ENCODE results near the gene PLPP4. TPM values are rescaled to one million over a fixed set of nuclear protein-coding genes. Genes with fewer than 3 reads are reported as not detected.

The PLPP4 gene
- total and polyA plus RNA-seq, 11 donors = 0.29 TPM; not detected in 10

DNA sequence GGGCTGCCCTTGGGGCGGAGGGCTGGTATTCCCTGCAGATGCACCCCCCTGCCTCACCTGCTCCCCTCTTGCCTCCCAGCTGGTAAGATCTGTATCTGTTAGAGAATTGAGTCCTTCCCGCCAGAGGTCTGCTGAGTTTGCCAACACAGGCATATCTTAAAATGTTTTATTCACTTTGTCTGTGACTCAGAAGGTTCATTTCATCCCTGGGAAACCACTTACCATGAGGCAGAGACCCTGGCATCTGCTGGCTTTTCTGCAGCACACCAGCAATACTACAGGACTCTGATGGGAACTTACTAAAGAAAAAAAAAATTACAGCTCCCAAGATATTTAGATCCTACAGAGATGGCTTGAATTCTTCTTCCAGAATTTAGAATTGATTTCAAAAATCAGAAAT is 131.3 kb downstream of the PLPP4 start:
- Histone ChIP-seq H3K4me3 (no peak overlapping the region), H3K27ac (no peak overlapping the region), H3K4me1 (no peaks in the 10 kb centered on the region), H3K36me3 (no peaks in the 10 kb centered on the region), H3K27me3 (peaks cover 0 to 4% (median 0%) of the 10 kb centered on the region in 9 donors), H3K9me3 (peaks cover 0 to 3% (median 0%) of the 10 kb centered on the region in 12 donors)
- intact Hi-C loops (cut with DNase I) = no loop called here
- ATAC-seq (no peak), DNase-seq (no peak)
- WGBS, 4 donors = 63 to 92% (median 87%) methylated on average over 2 of the region's 2 CpGs
- no peak for TF ChIP-seq POLR2A (IDR thresholded peaks at IDR 0.05)
- TF ChIP-seq, protein P1, sequence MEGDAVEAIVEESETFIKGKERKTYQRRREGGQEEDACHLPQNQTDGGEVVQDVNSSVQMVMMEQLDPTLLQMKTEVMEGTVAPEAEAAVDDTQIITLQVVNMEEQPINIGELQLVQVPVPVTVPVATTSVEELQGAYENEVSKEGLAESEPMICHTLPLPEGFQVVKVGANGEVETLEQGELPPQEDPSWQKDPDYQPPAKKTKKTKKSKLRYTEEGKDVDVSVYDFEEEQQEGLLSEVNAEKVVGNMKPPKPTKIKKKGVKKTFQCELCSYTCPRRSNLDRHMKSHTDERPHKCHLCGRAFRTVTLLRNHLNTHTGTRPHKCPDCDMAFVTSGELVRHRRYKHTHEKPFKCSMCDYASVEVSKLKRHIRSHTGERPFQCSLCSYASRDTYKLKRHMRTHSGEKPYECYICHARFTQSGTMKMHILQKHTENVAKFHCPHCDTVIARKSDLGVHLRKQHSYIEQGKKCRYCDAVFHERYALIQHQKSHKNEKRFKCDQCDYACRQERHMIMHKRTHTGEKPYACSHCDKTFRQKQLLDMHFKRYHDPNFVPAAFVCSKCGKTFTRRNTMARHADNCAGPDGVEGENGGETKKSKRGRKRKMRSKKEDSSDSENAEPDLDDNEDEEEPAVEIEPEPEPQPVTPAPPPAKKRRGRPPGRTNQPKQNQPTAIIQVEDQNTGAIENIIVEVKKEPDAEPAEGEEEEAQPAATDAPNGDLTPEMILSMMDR (IDR thresholded peaks at IDR 0.05) = no peak

- no peak overlapping the region for H3K27ac ChIP-seq
- 86 to 97% (median 95%) methylated on average over 2 of the region's 2 CpGs for WGBS, 4 donors
- intact Hi-C loops (cut with DNase I) = no loop called here
These were observed 136.7 kb downstream of the PLPP4 start for GRCh38 chr10:120593693-120594092.

DNA sequence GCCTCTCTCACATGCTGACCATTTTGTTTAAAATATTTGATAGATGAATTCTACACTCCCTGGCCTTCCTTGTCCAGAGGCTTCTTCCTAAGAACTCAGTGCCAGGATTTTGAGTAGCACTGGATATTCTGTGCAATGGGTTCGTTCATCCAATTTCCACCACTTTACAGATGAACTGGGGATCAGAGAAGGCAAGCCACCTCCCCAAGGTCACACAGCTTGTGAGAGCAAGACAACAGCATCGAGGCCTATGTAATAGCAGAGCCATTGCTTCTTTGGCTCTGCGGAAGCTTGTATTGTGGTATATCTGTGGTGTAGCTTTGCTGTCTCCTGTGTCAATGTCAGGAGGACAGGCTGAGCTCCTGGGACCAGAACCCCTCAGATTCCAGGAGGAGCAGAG is 140.9 kb downstream of the PLPP4 start:
- 66 to 76% (median 74%) methylated on average over 3 of the region's 3 CpGs for WGBS, 4 donors
- no peak for ATAC-seq
- no peak overlapping the region for H3K4me3 ChIP-seq
- no peak overlapping the region for H3K27ac ChIP-seq
- H3K4me1 ChIP-seq = no peaks in the 10 kb centered on the region
- intact Hi-C loops (cut with DNase I) = no loop called here
- H3K27me3 ChIP-seq = no peaks in the 10 kb centered on the region
- TF ChIP-seq, protein P1 (IDR thresholded peaks at IDR 0.05) = no peak
- TF ChIP-seq POLR2A (IDR thresholded peaks at IDR 0.05) = no peak
- peaks cover 0 to 5% (median 0%) of the 10 kb centered on the region in 12 donors for H3K9me3 ChIP-seq
- DNase-seq = no peak
- no peaks in the 10 kb centered on the region for H3K36me3 ChIP-seq

More at GRCh38 chr10:120593693-120594092, 136.7 kb downstream of the PLPP4 start:
- Histone ChIP-seq H3K36me3 (no peaks in the 10 kb centered on the region), H3K27me3 (no peaks in the 10 kb centered on the region), H3K9me3 (peaks cover 0 to 3% (median 0%) of the 10 kb centered on the region in 12 donors), H3K4me1 (no peaks in the 10 kb centered on the region), H3K4me3 (no peak overlapping the region)
- no peak for DNase-seq
- TF ChIP-seq, protein P1 (IDR thresholded peaks at IDR 0.05) = no peak
- no peak for TF ChIP-seq POLR2A (IDR thresholded peaks at IDR 0.05)
- ATAC-seq = no peak

GRCh38 chr10:120598386-120598785 is 141.4 kb downstream of the PLPP4 start:
- intact Hi-C loops (cut with DNase I) = no loop called here
- Histone ChIP-seq H3K9me3 (peaks cover 0 to 9% (median 0%) of the 10 kb centered on the region in 12 donors), H3K4me1 (no peaks in the 10 kb centered on the region), H3K27ac (no peak overlapping the region), H3K27me3 (no peaks in the 10 kb centered on the region), H3K36me3 (no peaks in the 10 kb centered on the region), H3K4me3 (no peak overlapping the region)
- no peak for ATAC-seq
- DNase-seq = no peak
- whole genome bisulfite sequencing, 4 donors = 38 to 60% (median 47%) methylated on average over 2 to 5 of the region's 5 CpGs
- TF ChIP-seq, protein P1 (IDR thresholded peaks at IDR 0.05) = no peak
- TF ChIP-seq POLR2A (IDR thresholded peaks at IDR 0.05) = no peak
